ELF-1 (cell line): Measurements from ENCODE around the gene FZD8.

Experiments
- DNase-seq: peaks from one replicate; pipeline ENCODE4 v3.0.0-alpha.2; 2016; ENCODE audit warnings: low read depth, low spot score

FZD8 gene

GRCh38 chr10:35641676-35642034 lies 441 bp downstream of the FZD8 start:
- DNase-seq = peak; percentile 33

- peak; percentile 91 for DNase-seq
Measured at GRCh38 chr10:35640951-35641675, 983 bp downstream of the FZD8 start.

- peak; percentile 86 for DNase-seq
Measured at GRCh38 chr10:35640474-35640873, 1.6 kb downstream of the FZD8 start.

- peak; percentile 71 for DNase-seq
Measured at GRCh38 chr10:35639728-35640401, 2.2 kb downstream of the FZD8 start.

- peak; percentile 76 for DNase-seq
Measured at GRCh38 chr10:35639021-35639727, 2.9 kb downstream of the FZD8 start.

- no peak for DNase-seq
Measured at GRCh38 chr10:35638101-35638500, 4.0 kb downstream of the FZD8 start.

GRCh38 chr10:35637462-35637861 lies 4.6 kb downstream of the FZD8 start:
- DNase-seq = peak; percentile 79

- no peak for DNase-seq
Measured at GRCh38 chr10:35636956-35637355, 5.1 kb downstream of the FZD8 start.

GRCh38 chr10:35635576-35635975 lies 6.5 kb downstream of the FZD8 start:
- DNase-seq = peak; percentile 56

GRCh38 chr10:35633006-35633980 lies 8.8 kb downstream of the FZD8 start:
- peak; percentile 34 for DNase-seq

GRCh38 chr10:35632027-35632426 lies 10.1 kb downstream of the FZD8 start:
- DNase-seq = no peak

- DNase-seq = no peak
Measured at GRCh38 chr10:35631404-35631803, 10.7 kb downstream of the FZD8 start.

GRCh38 chr10:35626971-35627507 lies 15.1 kb downstream of the FZD8 start:
- DNase-seq = no peak

GRCh38 chr10:35614312-35614711 lies 27.8 kb downstream of the FZD8 start:
- DNase-seq = no peak

GRCh38 chr10:35613597-35614226 lies 28.4 kb downstream of the FZD8 start:
- no peak for DNase-seq

GRCh38 chr10:35613107-35613440 lies 29.0 kb downstream of the FZD8 start:
- no peak for DNase-seq

- DNase-seq = no peak
Measured at GRCh38 chr10:35612385-35613106, 29.6 kb downstream of the FZD8 start.

- DNase-seq = peak; percentile 24
Measured at GRCh38 chr10:35611750-35612149, 30.3 kb downstream of the FZD8 start.

GRCh38 chr10:35608328-35608672 lies 33.8 kb downstream of the FZD8 start:
- DNase-seq = no peak
